Psoas muscle (tissue), 8 donors: Measurements from ENCODE around the gene FAM131B. TPM values are rescaled to one million over a fixed set of nuclear protein-coding genes. Genes with fewer than 3 reads are reported as not detected.
A peak's percentile ranks its signal among the peaks of the same experiment; 100 is the strongest.

Experiments used
- ATAC-seq, 4 donors: fragments of 200-7000 bp; cut with Tn5 transposase; one replicate each; pipeline ENCODE4 v1.9.1; 2020; ENCODE audit warnings: moderate library complexity in 3 of 4, mild to moderate bottlenecking in 2 of 4
- DNase-seq, 2 donors: peaks; one replicate each; pipeline ENCODE4 v3.0.0-alpha.2; 2020
- H3K27ac ChIP-seq: fragments of 200-600 bp; one replicate; pipeline ENCODE4 v1.8.0; 2022
- H3K27me3 ChIP-seq, 3 donors: fragments of 200-600 bp in 1 of 3; one replicate each; pipeline versions ENCODE4 v1.6.1 to v1.8.0; 2013 to 2022; ENCODE audit warnings: low read length in 2 of 3, mild to moderate bottlenecking in 2 of 3, moderate library complexity in 1 of 3; ENCODE audit not compliant: insufficient read depth in 3 of 3
- H3K36me3 ChIP-seq, 2 donors: fragments of 200-600 bp in 1 of 2; one replicate each; pipeline versions ENCODE4 v1.6.1 to v1.8.0; 2013 to 2022; ENCODE audit warnings: low read depth in 1 of 2, mild to moderate bottlenecking in 1 of 2, moderate library complexity in 1 of 2; ENCODE audit not compliant: insufficient read depth in 1 of 2
- H3K4me1 ChIP-seq: fragments of 200-600 bp; one replicate; pipeline ENCODE4 v1.8.0; 2022
- H3K4me3 ChIP-seq: fragments of 200-600 bp; one replicate; pipeline ENCODE4 v1.8.0; 2022; ENCODE audit warnings: mild to moderate bottlenecking
- H3K9me3 ChIP-seq: fragments of 200-600 bp; one replicate; pipeline ENCODE4 v1.8.0; 2022
- CTCF ChIP-seq: fragments of 200-600 bp; IDR thresholded peaks from one replicate; pipeline ENCODE4 v1.8.0; 2022; ENCODE audit warnings: antibody characterized with exemption
- WGBS, 3 donors: extraction: QIAGEN DNeasy Blood & Tissue Kit; methylation state at CpG; one replicate each; pipeline versions ENCODE4 v1.1.6 to v1.1.7; 2013; 5-methylcytosine and 5-hydroxymethylcytosine counted together
- intact Hi-C, 2 donors: fragments of 100-400 bp; cut with DNase I; formaldehyde crosslinking; loops; one replicate each; pipeline versions ENCODE4 v1.11.0 to v1.14.2; 2022
- polyA plus RNA-seq, 3 donors: library from polyadenylated mRNA; stranded (reverse); fragments of 200-250 nt; gene quantifications; one replicate each; pipeline ENCODE4 v1.2.3, GENCODE V29; 2013
- total RNA-seq, 4 donors: library from RNA; stranded (reverse); fragmentation: NEBNext Ultra II Directional in 2 of 4; extraction: Animal tissue kit (Norgen Biotek cat#: 25700) in 2 of 4; gene quantifications; one replicate each; pipeline versions ENCODE4 v1.2.1 to v1.2.4, GENCODE V29; 2021 to 2023
- donor health status: healthy with polysubstance abuse.
- donor health status: DM: no; HTN: no; CAD: no; lungs with moderate emphysema.
- donor health status: Bipolar disorder and iron deficiency.
- donor health status: healthy.
- donor health status: DM: yes; HTN: yes; CAD: no.
- donor health status: DM: no; HTN: no; CAD: no.
- donor health status: DM: no; HTN: no; CAD: no.
- donor health status: DM: yes; HTN: yes; CAD: no.

The FAM131B gene
- total and polyA plus RNA-seq, 7 donors: 0.13 to 1.0 (median 0.27) TPM

- H3K4me3 ChIP-seq: no peak overlapping the region
- no peaks in the 10 kb centered on the region for H3K27me3 ChIP-seq
- no peak for TF ChIP-seq CTCF
- H3K36me3 ChIP-seq: no peaks in the 10 kb centered on the region
- DNase-seq: no peak
- no peak overlapping the region for H3K27ac ChIP-seq
- intact Hi-C loops: loop anchor here in 1 of 2 donors (5.0 kb wide), 1 partner anchor 39 kb away; no protein-coding TSS in a partner anchor
- WGBS, 3 donors: 61 to 73% (median 65%) methylated on average over 5 of the region's 5 CpGs
- H3K4me1 ChIP-seq: peaks cover 15% of the 10 kb centered on the region
- ATAC-seq: no peak
- H3K9me3 ChIP-seq: no peaks in the 10 kb centered on the region
Measured at GRCh38 chr7:143376396-143376795, 13.9 kb upstream of the FAM131B start.

GRCh38 chr7:143375298-143376034, 13.0 kb upstream of the FAM131B start:
- Histone ChIP-seq H3K27ac (peak overlapping the region; percentile 9), H3K9me3 (no peaks in the 10 kb centered on the region), H3K4me1 (peaks cover 15% of the 10 kb centered on the region), H3K4me3 (no peak overlapping the region), H3K27me3 (no peaks in the 10 kb centered on the region), H3K36me3 (no peaks in the 10 kb centered on the region)
- DNase-seq (no peak), ATAC-seq (no peak)
- WGBS, 3 donors: 56 to 71% (median 61%) methylated on average over 7 of the region's 7 CpGs
- intact Hi-C loops: loop anchor here in 1 of 2 donors (5.0 kb wide), 1 partner anchor 38 kb away; no protein-coding TSS in a partner anchor
- TF ChIP-seq CTCF: no peak

- H3K4me3 ChIP-seq: no peak overlapping the region
- 83 to 93% (median 84%) methylated on average over 5 of the region's 5 CpGs for WGBS, 3 donors
- no peak overlapping the region for H3K27ac ChIP-seq
- TF ChIP-seq CTCF: no peak
- H3K36me3 ChIP-seq: no peaks in the 10 kb centered on the region
- intact Hi-C loops: no loop called here
- ATAC-seq (no peak), DNase-seq (no peak)
- no peaks in the 10 kb centered on the region for H3K9me3 ChIP-seq
- no peaks in the 10 kb centered on the region for H3K27me3 ChIP-seq
- H3K4me1 ChIP-seq: peaks cover 10% of the 10 kb centered on the region
Measured at GRCh38 chr7:143374561-143374960, 12.0 kb upstream of the FAM131B start.

GRCh38 chr7:143373255-143373794, 10.8 kb upstream of the FAM131B start:
- no peak overlapping the region for H3K4me3 ChIP-seq
- H3K27ac ChIP-seq: no peak overlapping the region
- no peaks in the 10 kb centered on the region for H3K9me3 ChIP-seq
- no peaks in the 10 kb centered on the region for H3K4me1 ChIP-seq
- no peak for TF ChIP-seq CTCF
- no peaks in the 10 kb centered on the region for H3K27me3 ChIP-seq
- intact Hi-C loops: no loop called here
- ATAC-seq: peak in 1 of 4 donors; percentile 27
- DNase-seq: no peak
- 91 to 97% (median 94%) methylated on average over 4 of the region's 4 CpGs for WGBS, 3 donors
- H3K36me3 ChIP-seq: no peaks in the 10 kb centered on the region
